ENCODE results near the gene EPHB2. TPM values are rescaled to one million over a fixed set of nuclear protein-coding genes. Genes with fewer than 3 reads are reported as not detected.
A peak's percentile ranks its signal among the peaks of the same experiment; 100 is the strongest.

EPHB2 gene
- total RNA-seq, 2 experiments from 2014 or later = not detected

DNA sequence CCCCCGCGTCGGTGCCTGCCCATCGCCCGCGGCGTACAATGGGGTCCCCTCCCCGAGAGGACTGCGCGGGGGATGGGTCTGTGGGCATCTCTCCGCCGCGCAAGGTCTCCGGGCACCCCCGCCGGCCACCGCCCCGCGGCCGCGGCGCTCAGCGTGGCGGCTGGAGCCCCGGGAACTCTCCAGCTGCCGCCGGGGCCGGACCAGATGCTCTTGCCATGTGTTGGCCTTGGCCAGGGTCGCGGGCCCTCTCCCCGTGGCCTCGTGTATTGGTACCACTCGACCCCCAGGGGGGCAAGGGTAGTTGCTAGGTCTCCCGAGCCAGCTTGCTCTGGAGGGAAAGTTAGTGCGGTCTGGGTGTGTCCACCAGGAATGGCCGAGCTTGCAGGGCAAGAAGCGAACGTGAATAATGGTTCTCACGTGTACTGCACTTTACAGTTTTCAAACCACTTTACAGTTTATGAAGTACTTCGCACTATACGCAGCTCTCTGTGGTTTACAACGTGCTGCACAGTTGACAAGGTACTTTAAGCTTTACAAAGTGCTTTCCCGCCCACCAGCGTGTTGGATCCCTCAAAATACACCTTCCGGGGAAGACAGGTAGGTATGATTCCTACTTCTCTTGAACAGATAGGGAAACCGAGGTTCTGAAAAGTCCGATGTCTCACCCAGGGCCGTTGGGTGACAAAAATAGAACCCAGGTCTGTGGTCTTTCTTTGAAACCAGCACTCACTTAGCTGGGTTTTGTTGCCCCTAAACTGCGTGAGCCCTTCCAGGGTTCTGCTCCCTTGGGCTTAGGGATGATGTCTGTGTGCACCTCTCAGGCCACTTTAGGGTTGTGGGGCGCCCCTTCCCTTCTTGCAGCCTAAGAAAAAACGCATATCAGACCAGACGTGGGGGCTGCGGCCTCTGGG is 1.2 kb downstream of the EPHB2 start:
- Mint-ChIP-seq H3K27ac (no peak overlapping the region), H3K27me3 (ENCODE audit: low read depth) (peaks cover 60% of the 10 kb centered on the region), H3K4me3 (peak overlapping the region; percentile 19), H3K4me1 (ENCODE audit: low read depth) (peaks cover 7% of the 10 kb centered on the region), H3K9me3 (ENCODE audit: insufficient read depth) (no peaks in the 10 kb centered on the region), H3K36me3 (ENCODE audit: low read depth) (no peaks in the 10 kb centered on the region)
- CTCF ChIA-PET = interaction anchor here (1.1 kb wide), 1 partner anchor 7 kb away, joined by 3 read pairs; no protein-coding TSS in a partner anchor
- POLR2A ChIA-PET = no interaction called here
- DNase-seq (no peak), ATAC-seq (no peak)

DNA sequence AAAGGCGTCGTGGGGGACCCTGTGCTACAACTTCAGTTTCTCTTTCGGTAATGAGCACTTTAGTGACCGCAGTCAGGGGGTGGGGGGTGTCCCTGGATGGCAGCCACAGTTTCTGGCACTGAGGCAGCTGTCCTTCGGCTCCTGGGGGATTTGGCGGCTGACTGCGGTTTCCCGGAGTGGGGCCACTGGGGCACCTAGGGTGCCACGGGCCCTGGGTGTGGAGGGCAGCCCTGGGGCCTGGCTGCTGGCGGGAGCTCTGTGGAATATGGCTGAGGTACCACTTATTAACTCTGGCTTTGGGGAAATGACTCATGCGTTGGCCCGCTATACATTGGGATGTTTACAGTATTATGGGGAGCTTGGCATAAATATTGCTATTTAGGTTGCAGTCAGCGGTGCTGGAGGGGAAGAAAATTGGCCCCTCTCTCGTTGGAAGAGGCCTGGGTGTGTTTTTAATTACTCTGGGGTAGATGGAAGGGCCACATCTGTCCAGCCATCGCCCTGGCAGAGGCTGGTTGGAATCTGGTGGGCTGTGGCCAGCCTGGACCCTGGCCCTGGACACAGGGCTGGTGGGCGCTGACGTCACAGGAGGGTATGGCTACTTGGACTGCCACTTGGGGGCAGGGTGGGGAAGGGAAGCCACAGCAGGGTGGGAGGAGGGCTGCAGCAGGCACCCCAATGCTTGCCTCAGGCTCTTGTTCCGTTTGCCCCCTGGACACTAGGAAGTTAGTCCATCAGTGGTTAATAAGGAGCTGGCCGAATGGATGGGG is 2.0 kb downstream of the EPHB2 start:
- H3K27me3 Mint-ChIP-seq (ENCODE audit: low read depth) = peaks cover 55% of the 10 kb centered on the region
- H3K27ac Mint-ChIP-seq = no peak overlapping the region
- ChIA-PET CTCF (interaction anchor here (1.1 kb wide), 1 partner anchor 8 kb away, joined by 3 read pairs; no protein-coding TSS in a partner anchor), POLR2A (no interaction called here)
- peaks cover 7% of the 10 kb centered on the region for H3K4me1 Mint-ChIP-seq (ENCODE audit: low read depth)
- H3K36me3 Mint-ChIP-seq (ENCODE audit: low read depth) = no peaks in the 10 kb centered on the region
- no peak overlapping the region for H3K4me3 Mint-ChIP-seq
- no peaks in the 10 kb centered on the region for H3K9me3 Mint-ChIP-seq (ENCODE audit: insufficient read depth)
- ATAC-seq (no peak), DNase-seq (no peak)

DNA sequence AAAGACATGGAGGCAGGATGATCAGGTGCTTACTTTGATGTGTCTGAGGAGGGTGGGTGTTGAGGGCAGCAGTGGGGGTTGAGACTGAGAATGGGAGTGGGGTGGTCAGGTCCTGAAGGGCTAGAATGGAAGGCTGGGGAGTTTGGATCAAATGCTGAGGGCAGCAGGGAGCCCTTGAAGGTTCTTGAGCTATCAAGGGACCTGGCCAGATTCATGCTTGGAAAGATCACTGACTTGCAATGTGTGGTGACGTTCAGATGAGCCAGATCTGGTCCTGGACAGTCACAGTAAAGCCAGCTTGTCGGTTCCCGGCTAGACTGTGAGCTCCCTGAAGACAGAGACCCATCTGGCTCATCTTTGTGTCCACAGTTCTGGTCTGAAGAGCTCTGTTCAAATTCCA is 3.8 kb downstream of the EPHB2 start:
- Mint-ChIP-seq H3K4me3 (no peak overlapping the region), H3K4me1 (ENCODE audit: low read depth) (peaks cover 5% of the 10 kb centered on the region), H3K27me3 (ENCODE audit: low read depth) (peaks cover 40% of the 10 kb centered on the region), H3K36me3 (ENCODE audit: low read depth) (no peaks in the 10 kb centered on the region), H3K27ac (no peak overlapping the region), H3K9me3 (ENCODE audit: insufficient read depth) (no peaks in the 10 kb centered on the region)
- ATAC-seq (no peak), DNase-seq (no peak)
- ChIA-PET POLR2A (no interaction called here), CTCF (interaction anchor here (0.9 kb wide), 1 partner anchor 10 kb away, joined by 4 read pairs; no protein-coding TSS in a partner anchor)

DNA sequence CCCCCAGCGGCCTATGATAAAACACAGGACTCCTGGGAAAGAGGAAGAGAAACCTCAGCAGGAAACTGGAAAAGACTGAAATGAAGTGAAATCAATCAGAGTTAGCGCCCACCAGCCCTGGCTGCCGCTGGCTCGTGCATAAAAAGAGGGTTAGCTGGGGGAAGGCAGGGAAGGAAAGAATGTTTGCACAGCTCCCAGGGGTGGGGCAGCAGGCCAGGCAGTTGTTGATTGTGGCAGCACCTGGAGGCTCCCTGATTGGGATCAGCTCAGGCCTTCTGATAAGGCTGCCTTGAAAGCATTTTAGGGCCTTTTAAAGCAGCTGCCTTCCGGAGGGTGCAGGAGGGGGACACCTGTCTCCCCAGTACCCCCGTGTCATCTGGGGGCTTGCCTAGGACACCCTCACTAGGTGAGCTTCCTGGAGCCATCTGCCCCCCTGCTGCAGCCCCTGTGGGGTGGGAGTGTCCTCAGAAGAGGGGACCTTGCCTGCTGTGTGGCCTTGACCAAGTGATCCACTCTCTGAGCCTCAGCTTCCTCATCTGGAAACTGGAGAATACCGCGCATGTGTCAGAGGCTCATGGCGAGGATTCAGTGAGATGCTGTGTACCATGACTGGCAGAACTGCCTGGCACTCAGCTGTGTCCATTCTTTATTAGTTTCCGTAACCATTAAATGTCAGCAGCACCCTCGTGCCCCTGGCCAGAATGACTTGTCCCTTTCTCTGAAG is 6.6 kb downstream of the EPHB2 start:
- Mint-ChIP-seq H3K27ac (no peak overlapping the region), H3K4me1 (ENCODE audit: low read depth) (no peaks in the 10 kb centered on the region), H3K36me3 (ENCODE audit: low read depth) (no peaks in the 10 kb centered on the region), H3K4me3 (no peak overlapping the region), H3K27me3 (ENCODE audit: low read depth) (peaks cover 30% of the 10 kb centered on the region), H3K9me3 (ENCODE audit: insufficient read depth) (no peaks in the 10 kb centered on the region)
- ChIA-PET POLR2A (no interaction called here), CTCF (interaction anchor here (0.8 to 2.8 kb wide), 2 partner anchors 13 to 14 kb away, joined by 3 to 9 read pairs; no protein-coding TSS in a partner anchor)
- DNase-seq (no peak), ATAC-seq (no peak)

DNA sequence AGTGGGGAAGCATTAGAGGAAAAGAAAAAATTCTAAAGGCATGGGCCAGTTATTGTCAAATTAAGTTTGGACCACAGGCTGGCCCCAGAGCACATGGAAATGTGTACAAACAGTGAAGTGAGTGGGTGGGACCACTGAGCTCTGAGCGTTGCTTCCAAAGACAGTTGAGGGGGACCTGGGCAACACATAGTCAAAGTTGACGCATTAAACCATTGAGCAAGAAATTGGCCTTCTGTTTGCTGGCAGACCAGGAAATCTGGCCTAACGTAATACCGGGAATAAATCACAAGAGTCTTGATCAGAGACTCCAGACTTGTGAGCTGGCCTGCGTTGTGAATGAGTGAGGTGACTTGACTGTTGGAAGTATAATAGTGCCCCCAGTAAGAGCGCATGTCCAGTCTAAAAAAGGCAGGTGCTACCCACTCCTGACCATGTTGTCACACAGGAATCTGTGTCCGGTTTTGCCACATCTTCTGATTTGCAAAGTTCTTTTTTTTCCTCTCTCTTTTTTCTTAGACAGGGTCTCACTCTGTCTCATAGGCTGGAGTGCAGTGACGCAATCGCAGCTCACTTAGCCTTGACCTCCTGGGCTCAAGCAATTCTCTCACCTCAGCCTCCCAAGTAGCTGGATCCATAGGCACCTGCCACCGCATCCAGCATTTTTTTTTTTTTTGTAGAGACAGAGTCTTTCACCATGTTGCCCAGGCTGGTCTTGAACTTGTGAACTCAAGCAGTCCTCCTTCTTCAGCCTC is 10.7 kb downstream of the EPHB2 start:
- no peaks in the 10 kb centered on the region for H3K36me3 Mint-ChIP-seq (ENCODE audit: low read depth)
- ATAC-seq (no peak), DNase-seq (no peak)
- ChIA-PET POLR2A (interaction anchor here (0.6 kb wide), 1 partner anchor 16 kb away, joined by 3 read pairs; no protein-coding TSS in a partner anchor), CTCF (interaction anchor here (2.9 kb wide), 1 partner anchor 17 kb away, joined by 14 read pairs; no protein-coding TSS in a partner anchor)
- H3K27me3 Mint-ChIP-seq (ENCODE audit: low read depth) = peaks cover 11% of the 10 kb centered on the region
- no peak overlapping the region for H3K4me3 Mint-ChIP-seq
- H3K27ac Mint-ChIP-seq = no peak overlapping the region
- H3K4me1 Mint-ChIP-seq (ENCODE audit: low read depth) = no peaks in the 10 kb centered on the region
- no peaks in the 10 kb centered on the region for H3K9me3 Mint-ChIP-seq (ENCODE audit: insufficient read depth)

DNA sequence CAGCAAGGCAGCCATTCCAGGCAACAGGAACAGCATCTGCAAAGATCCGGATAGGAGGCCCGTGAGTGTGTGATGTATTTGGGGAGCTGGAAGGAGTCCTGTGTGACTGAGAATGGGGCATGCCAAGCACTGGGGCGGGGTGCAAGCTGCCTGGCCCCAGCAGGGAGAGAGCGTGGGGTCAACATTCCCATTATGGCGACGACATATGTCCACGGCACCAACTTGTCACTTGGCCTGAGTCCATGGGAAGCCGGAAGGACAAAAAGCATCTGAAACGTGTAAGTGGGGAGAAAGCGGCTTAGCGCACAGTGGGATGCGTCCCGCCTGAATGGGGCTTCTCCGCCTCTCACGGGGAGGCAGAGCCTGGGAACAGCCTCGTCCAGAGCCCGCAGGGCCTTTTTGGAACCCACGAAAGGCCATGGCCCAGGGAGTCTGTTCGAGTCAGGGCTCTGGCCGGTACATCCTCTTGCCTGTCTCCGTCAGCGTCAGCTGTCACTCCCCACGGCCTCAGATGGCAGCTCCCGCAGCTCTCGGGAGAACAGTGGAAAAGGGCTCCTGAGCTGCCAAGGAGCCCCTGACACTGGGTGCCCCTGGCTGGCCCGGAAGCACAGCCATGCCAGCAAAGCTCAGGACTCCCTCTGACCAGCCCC is 12.4 kb downstream of the EPHB2 start:
- ATAC-seq (no peak), DNase-seq (no peak)
- Mint-ChIP-seq H3K4me3 (no peak overlapping the region), H3K27ac (no peak overlapping the region), H3K36me3 (ENCODE audit: low read depth) (no peaks in the 10 kb centered on the region), H3K4me1 (ENCODE audit: low read depth) (no peaks in the 10 kb centered on the region), H3K27me3 (ENCODE audit: low read depth) (peaks cover 11% of the 10 kb centered on the region), H3K9me3 (ENCODE audit: insufficient read depth) (no peaks in the 10 kb centered on the region)
- CTCF ChIA-PET = interaction anchor here (2.9 kb wide), 1 partner anchor 19 kb away, joined by 14 read pairs; no protein-coding TSS in a partner anchor
- POLR2A ChIA-PET = no interaction called here

DNA sequence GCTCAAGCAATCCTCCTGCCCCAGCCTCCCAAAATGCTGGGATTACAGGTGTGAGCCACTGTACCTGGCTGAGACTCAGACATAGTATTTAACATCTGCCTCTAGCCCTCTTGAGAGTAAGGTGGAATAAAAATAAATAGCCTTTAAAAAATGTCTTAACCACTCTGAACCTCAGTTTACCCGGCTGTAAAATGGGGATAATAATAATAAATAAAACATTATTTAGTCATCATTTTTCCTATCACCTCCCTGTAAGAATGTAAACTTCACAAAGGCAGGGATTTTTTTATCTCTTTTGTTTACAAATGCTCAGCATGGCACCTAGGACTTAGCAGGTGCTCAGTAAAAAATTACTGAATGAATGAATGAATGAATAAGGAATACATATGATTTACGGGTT is 17.2 kb downstream of the EPHB2 start:
- Mint-ChIP-seq H3K36me3 (ENCODE audit: low read depth) (no peaks in the 10 kb centered on the region), H3K4me1 (ENCODE audit: low read depth) (no peaks in the 10 kb centered on the region), H3K9me3 (ENCODE audit: insufficient read depth) (no peaks in the 10 kb centered on the region), H3K4me3 (no peak overlapping the region), H3K27ac (no peak overlapping the region), H3K27me3 (ENCODE audit: low read depth) (peaks cover 8% of the 10 kb centered on the region)
- ATAC-seq (no peak), DNase-seq (no peak)
- ChIA-PET POLR2A (no interaction called here), CTCF (no interaction called here)

DNA sequence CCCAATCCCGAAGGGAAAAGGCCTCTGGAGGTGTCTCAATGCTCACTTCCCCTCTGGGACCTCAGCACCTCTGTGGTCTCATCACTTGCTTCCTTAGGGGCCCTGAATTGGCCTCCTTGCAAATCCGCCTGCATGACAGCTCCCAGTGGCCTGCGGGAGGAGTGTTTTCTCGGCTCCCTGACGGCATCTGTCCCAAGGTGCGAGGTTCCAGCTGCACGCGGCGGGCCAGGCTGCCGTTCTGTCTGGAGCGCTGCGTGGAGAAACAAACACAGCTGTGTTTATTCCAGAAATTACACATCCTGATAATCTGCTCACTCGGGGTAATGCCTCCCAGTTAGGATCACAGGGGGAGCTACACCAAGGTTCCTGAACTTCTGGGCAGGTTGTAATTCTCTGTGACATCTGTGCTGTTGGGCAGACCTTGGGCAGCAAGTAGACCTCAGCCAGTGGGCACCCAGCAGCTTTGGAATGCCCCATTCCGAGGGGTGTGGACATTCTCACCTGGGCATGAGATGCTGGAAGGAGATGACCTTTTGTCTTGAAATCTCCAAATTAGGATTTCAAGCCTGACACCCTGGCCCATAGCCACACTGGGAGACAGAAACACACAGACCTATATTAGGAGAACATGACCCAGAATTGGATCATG is 18.2 kb downstream of the EPHB2 start:
- no peak overlapping the region for H3K27ac Mint-ChIP-seq

DNA sequence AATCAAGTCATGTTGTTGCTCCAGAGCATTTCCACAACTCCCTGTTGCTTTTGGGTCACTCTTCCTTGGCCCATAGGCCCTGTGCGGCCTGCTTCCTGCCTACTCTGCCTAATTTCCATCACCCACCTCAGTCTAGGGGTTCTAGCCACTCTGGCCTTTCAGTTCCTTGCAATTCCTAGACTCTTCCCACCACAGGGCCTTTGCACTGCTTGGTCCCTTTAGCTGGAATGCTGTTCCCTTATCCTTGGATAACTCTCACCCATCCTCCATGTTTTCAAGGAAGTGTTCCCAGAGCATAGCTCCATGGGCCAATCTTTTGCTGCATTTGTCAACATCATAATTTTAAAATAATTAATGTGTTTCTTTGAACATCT is 18.7 kb downstream of the EPHB2 start:
- H3K9me3 Mint-ChIP-seq (ENCODE audit: insufficient read depth) = no peaks in the 10 kb centered on the region
- ATAC-seq = no peak
- POLR2A ChIA-PET = no interaction called here

More for the DNA sequence above, 18.2 kb downstream of the EPHB2 start:
- no peak overlapping the region for H3K4me3 Mint-ChIP-seq
- no peaks in the 10 kb centered on the region for H3K4me1 Mint-ChIP-seq (ENCODE audit: low read depth)
- DNase-seq (no peak), ATAC-seq (no peak)
- no peaks in the 10 kb centered on the region for H3K36me3 Mint-ChIP-seq (ENCODE audit: low read depth)
- H3K27me3 Mint-ChIP-seq (ENCODE audit: low read depth) = peaks cover 8% of the 10 kb centered on the region
- ChIA-PET POLR2A (no interaction called here), CTCF (no interaction called here)
- H3K9me3 Mint-ChIP-seq (ENCODE audit: insufficient read depth) = no peaks in the 10 kb centered on the region

DNA sequence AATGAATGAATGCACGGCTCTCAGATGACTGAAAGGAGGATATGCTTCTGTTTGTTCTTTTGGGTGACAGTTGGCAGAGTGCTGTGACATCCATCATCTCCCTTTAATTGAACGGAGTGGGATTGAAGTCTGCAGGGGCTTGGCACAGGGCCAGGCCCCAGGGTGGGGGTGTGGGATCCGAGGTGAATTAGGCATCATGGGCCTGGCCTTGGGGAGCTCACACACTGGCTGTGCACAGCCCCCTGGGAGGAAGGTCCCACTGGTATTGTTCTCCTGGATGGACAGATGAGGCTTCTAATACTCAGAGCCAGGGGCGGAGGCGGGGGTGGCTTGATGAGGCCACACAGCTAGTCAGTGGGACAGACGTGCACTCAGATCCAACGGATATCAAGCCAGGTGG is 19.3 kb downstream of the EPHB2 start:
- H3K27ac Mint-ChIP-seq = no peak overlapping the region
- CTCF ChIA-PET = no interaction called here
- peaks cover 3% of the 10 kb centered on the region for H3K27me3 Mint-ChIP-seq (ENCODE audit: low read depth)
- no peaks in the 10 kb centered on the region for H3K4me1 Mint-ChIP-seq (ENCODE audit: low read depth)
- no peak for DNase-seq
- H3K4me3 Mint-ChIP-seq = no peak overlapping the region
- no peaks in the 10 kb centered on the region for H3K9me3 Mint-ChIP-seq (ENCODE audit: insufficient read depth)
- ATAC-seq = no peak
- POLR2A ChIA-PET = no interaction called here
- no peaks in the 10 kb centered on the region for H3K36me3 Mint-ChIP-seq (ENCODE audit: low read depth)

More for the DNA sequence above, 18.7 kb downstream of the EPHB2 start:
- Mint-ChIP-seq H3K27me3 (ENCODE audit: low read depth) (peaks cover 5% of the 10 kb centered on the region), H3K4me3 (no peak overlapping the region), H3K36me3 (ENCODE audit: low read depth) (no peaks in the 10 kb centered on the region), H3K4me1 (ENCODE audit: low read depth) (no peaks in the 10 kb centered on the region), H3K27ac (no peak overlapping the region)
- DNase-seq = no peak
- CTCF ChIA-PET = no interaction called here

Data from activated CD8-positive, alpha-beta T cell treated with anti-CD3 and anti-CD28 coated beads, Interleukin-2, amount 10 ng/mL, durations not matched to agents 7 days and 5 days (primary cell).